ENCODE data around the gene NUP93. TPM values are rescaled to one million over a fixed set of nuclear protein-coding genes. Genes with fewer than 3 reads are reported as not detected.

NUP93 gene
- total and polyA plus RNA-seq, 2 donors from 2014 or later = 34.8 to 48.8 TPM

GRCh38 chr16:56771558-56772279 is 41.8 kb downstream of the NUP93 start:
- Histone ChIP-seq H3K36me3 (ENCODE audit: control insufficient read depth in 2 of 3, insufficient read depth in 3 of 3, low read length in 3 of 3) (no peaks in the 10 kb centered on the region), H3K4me3 (ENCODE audit: low read length in 3 of 3) (no peak overlapping the region), H3K27me3 (ENCODE audit: control insufficient read depth, insufficient read depth, low read length) (no peaks in the 10 kb centered on the region), H3K9ac (ENCODE audit: low read length in 3 of 3) (no peak overlapping the region), H3K27ac (ENCODE audit: low read depth in 2 of 2, low read length in 2 of 2) (no peak overlapping the region), H3K4me1 (ENCODE audit: control insufficient read depth in 2 of 3, insufficient read depth in 2 of 3, low read depth in 1 of 3, low read length in 3 of 3) (peaks cover 0 to 8% (median 2%) of the 10 kb centered on the region in 3 donors), H3K9me3 (ENCODE audit: control insufficient read depth in 2 of 3, insufficient read depth in 1 of 3, low read length in 3 of 3) (no peaks in the 10 kb centered on the region)
- TF ChIP-seq, protein P1, sequence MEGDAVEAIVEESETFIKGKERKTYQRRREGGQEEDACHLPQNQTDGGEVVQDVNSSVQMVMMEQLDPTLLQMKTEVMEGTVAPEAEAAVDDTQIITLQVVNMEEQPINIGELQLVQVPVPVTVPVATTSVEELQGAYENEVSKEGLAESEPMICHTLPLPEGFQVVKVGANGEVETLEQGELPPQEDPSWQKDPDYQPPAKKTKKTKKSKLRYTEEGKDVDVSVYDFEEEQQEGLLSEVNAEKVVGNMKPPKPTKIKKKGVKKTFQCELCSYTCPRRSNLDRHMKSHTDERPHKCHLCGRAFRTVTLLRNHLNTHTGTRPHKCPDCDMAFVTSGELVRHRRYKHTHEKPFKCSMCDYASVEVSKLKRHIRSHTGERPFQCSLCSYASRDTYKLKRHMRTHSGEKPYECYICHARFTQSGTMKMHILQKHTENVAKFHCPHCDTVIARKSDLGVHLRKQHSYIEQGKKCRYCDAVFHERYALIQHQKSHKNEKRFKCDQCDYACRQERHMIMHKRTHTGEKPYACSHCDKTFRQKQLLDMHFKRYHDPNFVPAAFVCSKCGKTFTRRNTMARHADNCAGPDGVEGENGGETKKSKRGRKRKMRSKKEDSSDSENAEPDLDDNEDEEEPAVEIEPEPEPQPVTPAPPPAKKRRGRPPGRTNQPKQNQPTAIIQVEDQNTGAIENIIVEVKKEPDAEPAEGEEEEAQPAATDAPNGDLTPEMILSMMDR (IDR thresholded peaks at IDR 0.05; ENCODE audit: borderline replicate concordance, extremely low read depth, insufficient read depth) = no peak
- intact Hi-C loops (cut with DNase I) = no loop called here
- FAIRE-seq (no peak), DNase-seq (no peak)

DNA sequence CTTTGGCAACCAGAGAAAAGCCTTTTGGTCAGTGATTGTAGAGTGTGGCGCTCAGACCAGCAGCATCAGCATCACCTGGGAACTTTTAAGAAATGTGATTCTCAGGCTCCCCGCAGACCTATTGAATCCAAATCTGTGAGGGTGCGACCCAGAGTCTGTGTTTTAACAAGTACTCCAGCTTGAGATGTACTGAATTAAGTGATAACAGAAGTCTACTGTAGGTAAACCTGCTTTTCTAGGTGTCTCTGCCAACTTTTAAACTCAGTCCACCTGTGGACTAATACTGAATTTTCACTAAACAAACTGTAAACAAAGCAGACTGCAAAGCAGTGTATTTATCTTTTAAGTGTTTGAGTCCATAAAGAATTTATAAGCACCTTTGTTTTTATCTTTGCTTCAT is 43.6 kb downstream of the NUP93 start:
- Histone ChIP-seq H3K9ac (ENCODE audit: low read length in 3 of 3) (no peak overlapping the region), H3K4me3 (ENCODE audit: low read length in 3 of 3) (no peak overlapping the region), H3K36me3 (ENCODE audit: control insufficient read depth in 2 of 3, insufficient read depth in 3 of 3, low read length in 3 of 3) (no peaks in the 10 kb centered on the region), H3K4me1 (ENCODE audit: control insufficient read depth in 2 of 3, insufficient read depth in 2 of 3, low read depth in 1 of 3, low read length in 3 of 3) (peaks cover 0 to 8% (median 2%) of the 10 kb centered on the region in 3 donors), H3K27ac (ENCODE audit: low read depth in 2 of 2, low read length in 2 of 2) (no peak overlapping the region), H3K9me3 (ENCODE audit: control insufficient read depth in 2 of 3, insufficient read depth in 1 of 3, low read length in 3 of 3) (no peaks in the 10 kb centered on the region), H3K27me3 (ENCODE audit: control insufficient read depth, insufficient read depth, low read length) (no peaks in the 10 kb centered on the region)
- TF ChIP-seq, protein P1 (IDR thresholded peaks at IDR 0.05; ENCODE audit: borderline replicate concordance, extremely low read depth, insufficient read depth) = no peak
- intact Hi-C loops (cut with DNase I) = no loop called here
- no peak for FAIRE-seq
- DNase-seq = no peak

DNA sequence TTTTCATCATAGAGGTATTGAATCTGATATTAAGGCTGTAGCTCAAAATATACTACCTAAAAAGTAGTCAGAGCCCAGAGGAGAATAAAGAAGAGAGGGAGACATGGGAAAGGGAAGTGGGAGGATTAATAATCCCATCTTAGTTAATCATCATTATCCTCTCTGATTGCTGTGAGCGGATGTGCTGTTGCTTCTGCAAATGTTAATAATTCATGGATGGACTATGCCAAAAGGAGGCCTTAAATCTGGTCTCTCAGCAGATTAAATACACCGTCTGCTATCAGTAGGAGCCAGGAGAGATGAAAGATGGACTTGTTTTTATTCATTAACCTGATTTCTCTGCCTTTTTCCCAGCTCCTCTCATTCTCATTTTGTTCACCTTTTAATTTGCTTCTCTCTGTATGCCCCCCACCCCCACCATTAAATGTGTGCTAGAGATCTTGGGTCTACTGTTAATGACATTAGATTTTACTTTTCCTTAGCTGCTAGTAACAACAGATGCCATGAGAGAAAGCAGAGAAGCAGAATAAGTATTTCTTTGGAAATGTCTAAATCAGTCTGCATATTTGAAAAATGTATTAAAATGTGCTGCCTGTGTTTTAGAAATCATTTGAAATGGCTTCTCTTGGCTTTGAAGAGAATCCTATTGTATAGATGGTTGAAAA is 44.2 kb downstream of the NUP93 start:
- Histone ChIP-seq H3K36me3 (ENCODE audit: control insufficient read depth in 2 of 3, insufficient read depth in 3 of 3, low read length in 3 of 3) (no peaks in the 10 kb centered on the region), H3K9ac (ENCODE audit: low read length in 3 of 3) (no peak overlapping the region), H3K4me1 (ENCODE audit: control insufficient read depth in 2 of 3, insufficient read depth in 2 of 3, low read depth in 1 of 3, low read length in 3 of 3) (peaks cover 0 to 8% (median 2%) of the 10 kb centered on the region in 3 donors), H3K27me3 (ENCODE audit: control insufficient read depth, insufficient read depth, low read length) (no peaks in the 10 kb centered on the region), H3K9me3 (ENCODE audit: control insufficient read depth in 2 of 3, insufficient read depth in 1 of 3, low read length in 3 of 3) (no peaks in the 10 kb centered on the region), H3K4me3 (ENCODE audit: low read length in 3 of 3) (no peak overlapping the region), H3K27ac (ENCODE audit: low read depth in 2 of 2, low read length in 2 of 2) (no peak overlapping the region)
- TF ChIP-seq, protein P1 (IDR thresholded peaks at IDR 0.05; ENCODE audit: borderline replicate concordance, extremely low read depth, insufficient read depth) = no peak
- FAIRE-seq (no peak), DNase-seq (no peak)
- intact Hi-C loops (cut with DNase I) = no loop called here
